T47D (cell line): ENCODE measurements around the gene C2orf49.

Experiments used
- DNase-seq, 2 experiments: peaks; one replicate each; pipeline versions ENCODE4 v3.0.0 to v3.0.0-alpha.2; 2011 to 2012; ENCODE audit warnings: low read depth in 1 of 2, low spot score in 1 of 2
- JUND ChIP-seq: IDR thresholded peaks from 2 replicates; pipeline ENCODE4 v1.6.1; 2012; ENCODE audit warnings: low read depth
- in situ Hi-C: cut with HindIII; loops from 2 replicates; pipeline ENCODE4 v1.10.0; 2016; ENCODE audit warnings: low sequenced_read_pairs, low pct_unique_long_range_greater_than_20kb

C2orf49 gene

DNA sequence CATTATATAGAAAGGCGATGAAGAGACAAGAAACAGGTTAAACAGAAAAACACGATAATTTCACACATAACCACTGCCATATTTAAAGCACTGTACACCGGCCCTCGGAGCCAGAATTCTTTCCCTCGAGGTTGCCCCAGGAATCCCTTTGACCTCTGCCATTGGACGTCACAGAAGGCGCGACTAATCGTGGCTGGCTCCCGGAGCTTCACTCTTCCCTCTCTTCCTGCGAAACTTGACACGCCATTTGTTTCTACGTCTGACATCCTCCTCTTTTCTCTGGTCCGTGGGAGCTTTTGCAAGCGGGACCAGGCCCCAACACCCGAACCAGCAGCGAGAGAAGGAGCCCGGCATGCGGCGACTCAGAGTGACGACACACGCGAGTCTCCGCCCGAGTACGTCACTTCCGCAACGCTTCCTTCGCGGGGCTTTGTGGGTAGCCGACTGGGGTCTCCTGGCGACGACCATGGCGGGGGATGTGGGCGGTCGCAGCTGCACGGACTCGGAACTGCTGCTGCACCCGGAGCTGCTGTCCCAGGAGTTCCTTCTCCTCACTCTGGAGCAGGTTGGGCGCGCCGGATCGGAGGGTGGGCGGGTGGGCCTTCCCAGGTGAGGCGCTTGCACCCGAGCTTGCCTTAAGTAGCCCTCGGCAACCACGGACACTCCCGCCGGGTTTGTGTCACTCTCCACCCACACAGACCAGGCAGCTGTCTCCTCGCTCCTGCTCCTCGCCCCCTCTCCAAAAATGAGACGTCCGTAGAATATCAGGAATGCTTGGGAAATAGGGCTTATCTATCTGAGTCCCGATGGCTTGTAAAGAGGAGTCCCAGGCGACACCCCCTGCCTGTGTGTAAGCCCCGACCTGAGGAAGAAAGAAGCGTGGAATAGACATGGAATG is at the start of gene C2orf49:
Gene C2orf49, plus strand, starts transcription at position 419 of the 898 bp plus-strand sequence. Its CDS starts 48 bp downstream, at position 467.
- peak in 1 of 2 experiments; percentile 86 for DNase-seq
- TF ChIP-seq JUND, result no peak
- in situ Hi-C loops, result no loop called here

- in situ Hi-C loops, result no loop called here
- TF ChIP-seq JUND, result no peak
- peak; percentile 21 to 71 for DNase-seq
Measured at GRCh38 chr2:105287692-105288091, 49.6 kb upstream of the C2orf49 start.

GRCh38 chr2:105288133-105288532 is 49.2 kb upstream of the C2orf49 start:
- no peak for TF ChIP-seq JUND
- in situ Hi-C loops, result no loop called here
- DNase-seq, result no peak

- in situ Hi-C loops, result no loop called here
- no peak for TF ChIP-seq JUND
- DNase-seq, result no peak
Measured at GRCh38 chr2:105290981-105291660, 46.2 kb upstream of the C2orf49 start.

GRCh38 chr2:105291981-105292380 is 45.4 kb upstream of the C2orf49 start:
- in situ Hi-C loops, result no loop called here
- TF ChIP-seq JUND, result no peak
- DNase-seq, result no peak

DNA sequence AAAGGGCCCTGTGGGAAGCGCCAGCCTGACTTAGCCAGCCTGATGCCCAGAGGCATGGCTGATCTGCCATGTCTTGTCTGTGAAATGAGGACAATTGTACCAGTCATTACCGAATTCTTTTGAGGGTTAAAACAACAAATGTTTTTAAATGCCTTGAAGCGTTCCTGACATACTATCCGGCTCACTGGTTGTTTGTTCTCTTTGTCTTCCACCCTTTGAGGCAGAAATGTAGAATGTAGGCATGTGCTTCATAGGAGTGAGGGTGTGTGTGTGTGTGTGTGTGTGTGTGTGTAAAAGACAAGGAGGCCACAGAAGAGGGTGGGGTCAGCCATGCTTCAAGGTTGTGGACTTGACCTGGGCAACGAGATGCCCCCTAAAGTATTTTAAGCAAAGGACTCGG is 43.3 kb upstream of the C2orf49 start:
- peak in 1 of 2 experiments; percentile 71 for DNase-seq
- TF ChIP-seq JUND, result no peak
- in situ Hi-C loops, result no loop called here

- in situ Hi-C loops, result no loop called here
- no peak for TF ChIP-seq JUND
- peak; percentile 30 to 83 for DNase-seq
Measured at GRCh38 chr2:105294844-105295481, 42.4 kb upstream of the C2orf49 start.

GRCh38 chr2:105296017-105296611 is 41.2 kb upstream of the C2orf49 start:
- peak; percentile 55; the same call in 1 of the 2 replicates for TF ChIP-seq JUND
- peak; percentile 6 to 88 for DNase-seq
- in situ Hi-C loops, result no loop called here

GRCh38 chr2:105297216-105297615 is 40.1 kb upstream of the C2orf49 start:
- TF ChIP-seq JUND, result no peak
- in situ Hi-C loops, result no loop called here
- no peak for DNase-seq

DNA sequence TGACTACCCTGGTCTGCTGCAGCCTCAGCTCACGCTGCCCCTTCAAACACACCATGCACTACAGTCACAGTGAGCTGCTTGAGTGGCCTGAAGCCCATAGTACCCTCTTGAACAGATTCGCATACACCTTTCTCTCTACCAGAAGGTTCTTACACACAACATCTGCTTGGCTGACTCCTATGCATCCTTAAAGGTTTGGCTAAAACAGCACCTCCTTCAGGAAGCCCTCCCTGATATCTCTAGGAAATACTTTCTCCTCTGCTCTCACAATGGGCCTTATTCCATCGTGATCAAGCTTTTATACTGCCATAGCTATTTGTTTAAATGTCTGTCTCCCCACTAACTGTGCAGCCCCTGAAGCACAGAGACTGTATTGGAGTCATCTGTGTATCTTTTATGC is 39.3 kb upstream of the C2orf49 start:
- in situ Hi-C loops, result no loop called here
- no peak for DNase-seq
- no peak for TF ChIP-seq JUND

DNA sequence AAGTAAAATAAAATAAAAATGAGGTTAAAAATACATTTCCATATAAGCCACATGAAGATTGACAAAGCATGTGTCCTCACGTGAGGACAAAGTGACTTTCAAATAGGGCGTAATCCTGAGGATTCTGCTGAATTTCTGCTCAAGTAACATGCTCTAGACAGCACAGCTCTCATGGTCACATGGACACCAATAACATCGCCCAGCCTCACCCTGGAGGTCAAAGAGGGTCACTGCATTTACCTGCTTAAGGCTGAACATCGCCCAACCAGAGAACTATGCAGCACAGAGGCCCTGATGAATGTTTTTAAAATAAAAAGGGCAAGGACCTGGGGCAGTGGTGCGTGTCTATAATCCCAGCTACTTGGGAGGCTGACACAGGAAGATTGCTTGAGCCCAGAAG is 38.0 kb upstream of the C2orf49 start:
- no peak for DNase-seq
- in situ Hi-C loops, result no loop called here

GRCh38 chr2:105301646-105302045 is 35.7 kb upstream of the C2orf49 start:
- no peak for TF ChIP-seq JUND
- in situ Hi-C loops, result no loop called here
- DNase-seq, result no peak

More for the DNA sequence above, 38.0 kb upstream of the C2orf49 start:
- TF ChIP-seq JUND, result no peak
